ENCODE data around the gene NEDD4L.
"Not testable (repeated sequence)": the region's sequence is repeated elsewhere in the genome, so short reads cannot be mapped to it uniquely, and the experiment has no call there.

Gene NEDD4L

GRCh38 chr18:58158459-58158858, 114.4 kb downstream of the NEDD4L start:
- DNase-seq = no peak

- DNase-seq = no peak
These were observed 117.6 kb downstream of the NEDD4L start for GRCh38 chr18:58161659-58162058.

- no peak for DNase-seq
These were observed 118.1 kb downstream of the NEDD4L start for GRCh38 chr18:58162127-58162526.

- no peak for DNase-seq
These were observed 119.1 kb downstream of the NEDD4L start for GRCh38 chr18:58163004-58163590.

- DNase-seq = no peak
These were observed 122.3 kb downstream of the NEDD4L start for GRCh38 chr18:58166278-58166844.

- DNase-seq = no peak
These were observed 123.0 kb downstream of the NEDD4L start for GRCh38 chr18:58167073-58167472.

GRCh38 chr18:58168221-58168620, 124.2 kb downstream of the NEDD4L start:
- no peak for DNase-seq

GRCh38 chr18:58168993-58169392, 125.0 kb downstream of the NEDD4L start:
- DNase-seq = no peak

- DNase-seq = no peak
These were observed 125.4 kb downstream of the NEDD4L start for GRCh38 chr18:58169472-58169871.

- not testable (repeated sequence) for DNase-seq
These were observed 126.0 kb downstream of the NEDD4L start for GRCh38 chr18:58170036-58170435.

- DNase-seq = no peak
These were observed 128.0 kb downstream of the NEDD4L start for GRCh38 chr18:58172031-58172430.

- DNase-seq = no peak
These were observed 130.3 kb downstream of the NEDD4L start for GRCh38 chr18:58174285-58174684.

- no peak for DNase-seq
These were observed 131.2 kb downstream of the NEDD4L start for GRCh38 chr18:58175122-58175785.

GRCh38 chr18:58175786-58176176, 131.8 kb downstream of the NEDD4L start:
- DNase-seq = no peak

- no peak for DNase-seq
These were observed 133.1 kb downstream of the NEDD4L start for GRCh38 chr18:58177004-58177717.

- DNase-seq = no peak
These were observed 134.0 kb downstream of the NEDD4L start for GRCh38 chr18:58177896-58178470.

- no peak for DNase-seq
These were observed 134.5 kb downstream of the NEDD4L start for GRCh38 chr18:58178511-58178910.

GRCh38 chr18:58180172-58180571, 136.1 kb downstream of the NEDD4L start:
- no peak for DNase-seq

- DNase-seq = peak; percentile 64
These were observed 136.8 kb downstream of the NEDD4L start for GRCh38 chr18:58180738-58181353.

GRCh38 chr18:58181988-58182387, 138.0 kb downstream of the NEDD4L start:
- no peak for DNase-seq

- no peak for DNase-seq
These were observed 139.2 kb downstream of the NEDD4L start for GRCh38 chr18:58183226-58183625.

- DNase-seq = no peak
These were observed 142.4 kb downstream of the NEDD4L start for GRCh38 chr18:58186258-58186948.
